Measurements from ENCODE around the gene CCNG2. TPM values are rescaled to one million over a fixed set of nuclear protein-coding genes. Genes with fewer than 3 reads are reported as not detected.

The CCNG2 gene
- total RNA-seq, 1 experiment from 2014 or later, result 23.5 TPM

DNA sequence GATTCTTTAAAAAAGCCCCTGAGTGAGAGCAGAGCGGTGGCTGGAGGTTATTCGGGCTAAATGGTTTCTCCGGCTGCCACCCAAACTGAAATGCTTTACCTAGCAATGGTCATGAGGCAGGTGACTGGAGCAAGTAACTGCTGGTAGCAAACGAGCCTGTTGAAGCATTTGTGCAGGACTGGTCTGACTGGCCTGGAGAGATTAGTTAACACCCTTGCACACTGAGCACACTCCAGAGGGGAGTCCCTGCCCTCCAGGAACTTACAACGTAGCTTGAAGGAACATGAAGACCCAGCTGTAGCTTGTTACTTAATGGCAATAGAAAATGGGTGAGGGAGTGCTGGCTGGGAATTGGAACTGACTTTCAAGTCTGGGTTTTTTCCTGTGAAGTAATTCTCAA lies 40.4 kb downstream of the CCNG2 start:
- CTCF ChIA-PET, result interaction anchor here (10.0 kb wide), 1 partner anchor 101 kb away, joined by 102 read pairs; no protein-coding TSS in a partner anchor
- no TSS peak for BruUV-seq (replicated peaks)
- intact Hi-C loops (cut with micrococcal nuclease), result no loop called here
- TF ChIP-seq, protein P1, sequence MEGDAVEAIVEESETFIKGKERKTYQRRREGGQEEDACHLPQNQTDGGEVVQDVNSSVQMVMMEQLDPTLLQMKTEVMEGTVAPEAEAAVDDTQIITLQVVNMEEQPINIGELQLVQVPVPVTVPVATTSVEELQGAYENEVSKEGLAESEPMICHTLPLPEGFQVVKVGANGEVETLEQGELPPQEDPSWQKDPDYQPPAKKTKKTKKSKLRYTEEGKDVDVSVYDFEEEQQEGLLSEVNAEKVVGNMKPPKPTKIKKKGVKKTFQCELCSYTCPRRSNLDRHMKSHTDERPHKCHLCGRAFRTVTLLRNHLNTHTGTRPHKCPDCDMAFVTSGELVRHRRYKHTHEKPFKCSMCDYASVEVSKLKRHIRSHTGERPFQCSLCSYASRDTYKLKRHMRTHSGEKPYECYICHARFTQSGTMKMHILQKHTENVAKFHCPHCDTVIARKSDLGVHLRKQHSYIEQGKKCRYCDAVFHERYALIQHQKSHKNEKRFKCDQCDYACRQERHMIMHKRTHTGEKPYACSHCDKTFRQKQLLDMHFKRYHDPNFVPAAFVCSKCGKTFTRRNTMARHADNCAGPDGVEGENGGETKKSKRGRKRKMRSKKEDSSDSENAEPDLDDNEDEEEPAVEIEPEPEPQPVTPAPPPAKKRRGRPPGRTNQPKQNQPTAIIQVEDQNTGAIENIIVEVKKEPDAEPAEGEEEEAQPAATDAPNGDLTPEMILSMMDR (IDR thresholded peaks at IDR 0.05; ENCODE audit: unreplicated experiment), result no peak
- no peaks in the 10 kb centered on the region for H3K36me3 Mint-ChIP-seq (ENCODE audit: insufficient read depth, unreplicated experiment)
- peaks cover 14% of the 10 kb centered on the region for H3K4me1 Mint-ChIP-seq (ENCODE audit: insufficient read depth, unreplicated experiment)
- no peak overlapping the region for H3K4me3 Mint-ChIP-seq (ENCODE audit: unreplicated experiment)
- no peak overlapping the region for H3K27ac Mint-ChIP-seq (ENCODE audit: low read depth, unreplicated experiment)
- POLR2A ChIA-PET, result interaction anchor here (1.1 kb wide), 1 partner anchor 8 kb away, joined by 4 read pairs; no protein-coding TSS in a partner anchor
- no peak for DNase-seq (ENCODE audit: unreplicated experiment)
- no peaks in the 10 kb centered on the region for H3K9me3 Mint-ChIP-seq (ENCODE audit: unreplicated experiment)
- H3K27me3 Mint-ChIP-seq (ENCODE audit: insufficient read depth, unreplicated experiment), result no peaks in the 10 kb centered on the region

DNA sequence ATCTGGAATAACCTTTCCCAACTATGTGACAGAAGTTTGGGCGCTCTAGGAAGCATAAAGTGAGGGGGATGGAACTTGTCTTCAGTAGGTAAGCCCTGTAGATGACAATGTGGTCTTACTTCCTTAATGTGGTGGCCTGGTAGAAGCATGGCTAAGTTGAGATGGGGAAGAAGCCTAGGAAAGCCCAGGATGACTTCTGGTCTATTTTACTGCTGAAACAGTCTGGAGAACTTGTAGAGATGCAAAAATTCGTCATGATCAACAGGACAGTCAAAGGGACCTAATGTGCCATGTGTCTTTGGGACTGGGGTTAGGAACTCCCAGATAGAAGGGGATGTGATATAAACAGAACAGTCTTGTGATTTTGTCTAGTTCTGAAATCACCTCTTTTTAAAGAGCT lies 40.8 kb downstream of the CCNG2 start:
- intact Hi-C loops (cut with micrococcal nuclease), result no loop called here
- ChIA-PET CTCF (interaction anchor here (1.4 to 10.0 kb wide), 2 partner anchors 102 to 153 kb away, joined by 6 to 102 read pairs; no protein-coding TSS in a partner anchor), POLR2A (interaction anchor here (0.6 to 1.8 kb wide), 3 partner anchors 8 to 24 kb away, joined by 3 to 9 read pairs (median 3); no protein-coding TSS in a partner anchor)
- BruUV-seq (replicated peaks), result no TSS peak
- Mint-ChIP-seq H3K4me1 (ENCODE audit: insufficient read depth, unreplicated experiment) (peaks cover 19% of the 10 kb centered on the region), H3K36me3 (ENCODE audit: insufficient read depth, unreplicated experiment) (no peaks in the 10 kb centered on the region), H3K27me3 (ENCODE audit: insufficient read depth, unreplicated experiment) (no peaks in the 10 kb centered on the region), H3K27ac (ENCODE audit: low read depth, unreplicated experiment) (no peak overlapping the region), H3K9me3 (ENCODE audit: unreplicated experiment) (no peaks in the 10 kb centered on the region), H3K4me3 (ENCODE audit: unreplicated experiment) (no peak overlapping the region)
- TF ChIP-seq, protein P1 (IDR thresholded peaks at IDR 0.05; ENCODE audit: unreplicated experiment), result no peak
- DNase-seq (ENCODE audit: unreplicated experiment), result no peak

DNA sequence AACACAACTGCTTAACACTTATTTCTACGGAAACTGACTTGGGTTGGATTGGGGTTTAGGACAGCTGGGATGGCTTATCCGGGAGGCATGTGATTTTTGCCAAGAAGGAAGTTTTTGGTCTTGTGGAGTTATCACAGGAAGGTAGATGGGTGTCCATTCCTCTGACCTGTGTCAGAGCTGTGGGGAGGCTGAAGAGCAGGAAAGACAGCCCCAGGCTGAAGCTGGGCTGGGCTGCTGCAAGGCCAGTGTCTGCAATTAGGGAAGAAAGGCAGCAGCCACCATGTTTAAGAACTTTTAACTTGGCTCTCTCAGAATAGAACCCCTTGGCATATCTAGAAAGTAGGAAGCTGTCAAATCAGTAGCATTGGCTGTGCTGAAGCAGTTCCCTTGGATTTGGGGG lies 42.3 kb downstream of the CCNG2 start:
- ChIA-PET CTCF (interaction anchor here (0.9 to 10.0 kb wide), 7 partner anchors 9 to 154 kb away, joined by 4 to 102 read pairs (median 4); no protein-coding TSS in a partner anchor), POLR2A (interaction anchor here (1.2 to 1.8 kb wide), 4 partner anchors 10 to 123 kb away, joined by 3 to 9 read pairs (median 4); partner anchors contain the start of gene CCNI)
- Mint-ChIP-seq H3K9me3 (ENCODE audit: unreplicated experiment) (no peaks in the 10 kb centered on the region), H3K4me3 (ENCODE audit: unreplicated experiment) (no peak overlapping the region), H3K27ac (ENCODE audit: low read depth, unreplicated experiment) (no peak overlapping the region), H3K36me3 (ENCODE audit: insufficient read depth, unreplicated experiment) (no peaks in the 10 kb centered on the region), H3K4me1 (ENCODE audit: insufficient read depth, unreplicated experiment) (peaks cover 25% of the 10 kb centered on the region), H3K27me3 (ENCODE audit: insufficient read depth, unreplicated experiment) (no peaks in the 10 kb centered on the region)
- no TSS peak for BruUV-seq (replicated peaks)
- TF ChIP-seq, protein P1 (IDR thresholded peaks at IDR 0.05; ENCODE audit: unreplicated experiment), result no peak
- no peak for DNase-seq (ENCODE audit: unreplicated experiment)
- intact Hi-C loops (cut with micrococcal nuclease), result no loop called here

DNA sequence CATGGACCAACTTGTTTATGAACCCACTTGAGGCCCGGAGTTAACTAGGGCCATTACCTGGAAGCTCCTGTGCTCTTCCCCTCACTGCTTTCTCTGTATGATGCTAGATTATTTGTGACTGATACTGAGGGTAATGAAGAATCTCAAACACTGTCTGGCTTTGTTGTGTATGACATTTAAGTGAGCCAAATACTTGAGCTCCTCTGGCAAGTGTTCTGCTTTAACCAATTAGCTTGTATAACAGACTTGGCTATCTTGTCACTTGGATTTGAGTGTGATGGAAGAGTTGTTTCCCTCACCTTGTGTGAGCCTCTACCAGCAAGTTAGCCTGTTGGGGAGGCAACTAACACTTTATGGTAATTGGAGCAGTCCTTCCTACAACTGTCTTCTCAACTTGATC lies 42.7 kb downstream of the CCNG2 start:
- CTCF ChIA-PET, result interaction anchor here (0.7 to 10.0 kb wide), 7 partner anchors 9 to 103 kb away, joined by 4 to 102 read pairs (median 4); no protein-coding TSS in a partner anchor
- intact Hi-C loops (cut with micrococcal nuclease), result loop anchor here (5.0 to 10.0 kb wide), 2 partner anchors 445 to 687 kb away; no protein-coding TSS in a partner anchor
- H3K4me3 Mint-ChIP-seq (ENCODE audit: unreplicated experiment), result no peak overlapping the region
- BruUV-seq (replicated peaks), result no TSS peak
- peaks cover 25% of the 10 kb centered on the region for H3K4me1 Mint-ChIP-seq (ENCODE audit: insufficient read depth, unreplicated experiment)
- H3K27ac Mint-ChIP-seq (ENCODE audit: low read depth, unreplicated experiment), result no peak overlapping the region
- H3K9me3 Mint-ChIP-seq (ENCODE audit: unreplicated experiment), result no peaks in the 10 kb centered on the region
- POLR2A ChIA-PET, result interaction anchor here (1.1 to 1.4 kb wide), 3 partner anchors 42 to 123 kb away, joined by 3 to 5 read pairs (median 3); partner anchors contain the start of gene CCNI
- DNase-seq (ENCODE audit: unreplicated experiment), result no peak
- H3K27me3 Mint-ChIP-seq (ENCODE audit: insufficient read depth, unreplicated experiment), result no peaks in the 10 kb centered on the region
- no peaks in the 10 kb centered on the region for H3K36me3 Mint-ChIP-seq (ENCODE audit: insufficient read depth, unreplicated experiment)
- TF ChIP-seq, protein P1 (IDR thresholded peaks at IDR 0.05; ENCODE audit: unreplicated experiment), result no peak

Data from MCF 10A (cell line).